Measurements from ENCODE around the gene SLC24A3. TPM values are rescaled to one million over a fixed set of nuclear protein-coding genes. Genes with fewer than 3 reads are reported as not detected.

Gene SLC24A3
- total and polyA plus RNA-seq, 2 experiments from 2014 or later = 0.81 to 2.5 TPM

- TF ChIP-seq ZNF462 (CRISPR knock-in tag; IDR thresholded peaks at IDR 0.05) = no peak
Observed at GRCh38 chr20:19412254-19412653, 199.8 kb downstream of the SLC24A3 start (continued).

GRCh38 chr20:19414600-19414999, 202.2 kb downstream of the SLC24A3 start:
- Mint-ChIP-seq H3K36me3 (ENCODE audit: low read depth) (no peaks in the 10 kb centered on the region), H3K27ac (no peak overlapping the region), H3K9me3 (no peaks in the 10 kb centered on the region), H3K4me3 (no peak overlapping the region), H3K27me3 (ENCODE audit: insufficient read depth, low read depth, poor library complexity) (peaks cover 3% of the 10 kb centered on the region), H3K4me1 (peaks cover 11% of the 10 kb centered on the region)
- no peak overlapping the region for H3K4me3 ChIP-seq
- DNase-seq (ENCODE audit: low spot score) (no peak), ATAC-seq (no peak)
- H2AFZ ChIP-seq = no peak overlapping the region
- TF ChIP-seq CREB1 (CRISPR knock-in tag; IDR thresholded peaks at IDR 0.05; ENCODE audit: low read depth) = no peak
- no peak for TF ChIP-seq REST (IDR thresholded peaks at IDR 0.05; ENCODE audit: unreplicated experiment)
- no peaks in the 10 kb centered on the region for H3K4me1 ChIP-seq (ENCODE audit: insufficient read depth)
- H3F3A ChIP-seq (replicated peaks; ENCODE audit: low read depth) = no peaks in the 10 kb centered on the region
- H3K27me3 ChIP-seq (ENCODE audit: insufficient read depth) = no peaks in the 10 kb centered on the region
- no peaks in the 10 kb centered on the region for H4K20me1 ChIP-seq (replicated peaks; ENCODE audit: insufficient read depth)
- no peaks in the 10 kb centered on the region for H3K79me2 ChIP-seq (replicated peaks; ENCODE audit: insufficient read depth)
- H3K36me3 ChIP-seq (ENCODE audit: insufficient read depth) = no peaks in the 10 kb centered on the region; the same call in 1 of the 2 replicates
- no peak overlapping the region for H3K27ac ChIP-seq (ENCODE audit: low read depth)
- no peak overlapping the region for H3K4me2 ChIP-seq
- H3K9me2 ChIP-seq (ENCODE audit: insufficient read depth) = peaks cover 31% of the 10 kb centered on the region
